ENCODE measurements around the gene DOCK7. TPM values are rescaled to one million over a fixed set of nuclear protein-coding genes. Genes with fewer than 3 reads are reported as not detected.

DOCK7 gene
- total and polyA plus RNA-seq, 12 donors: 3.5 to 17.1 (median 11.2) TPM

GRCh38 chr1:62508187-62508758 is 179.9 kb downstream of the DOCK7 start:
- Histone ChIP-seq H3K27ac (no peak overlapping the region), H3K9me3 (no peaks in the 10 kb centered on the region), H3K4me3 (no peak overlapping the region), H3K4me1 (no peaks in the 10 kb centered on the region), H3K36me3 (peaks cover 0 to 55% (median 0%) of the 10 kb centered on the region in 9 donors), H3K27me3 (no peaks in the 10 kb centered on the region)
- peak in 8 of 9 donors; percentile 26 to 77 (median 62) for TF ChIP-seq CTCF (IDR thresholded peaks at IDR 0.05)
- peak in 1 of 2 donors; percentile 24 for DNase-seq
- 88 to 98% methylated on average over 1 of the region's 1 CpG for WGBS, 2 donors
- ATAC-seq: peak in 1 of 8 donors; percentile 29
- intact Hi-C loops (cut with DNase I): loop anchor here in 9 of 10 donors (2.0 to 5.0 kb wide), 2 partner anchors 239 kb away; no protein-coding TSS in a partner anchor

GRCh38 chr1:62500210-62500609 is 188.0 kb downstream of the DOCK7 start:
- H3K4me1 ChIP-seq: no peaks in the 10 kb centered on the region
- intact Hi-C loops (cut with DNase I): no loop called here
- TF ChIP-seq CTCF (IDR thresholded peaks at IDR 0.05): no peak
- H3K4me3 ChIP-seq: no peak overlapping the region
- no peaks in the 10 kb centered on the region for H3K27me3 ChIP-seq
- no peak overlapping the region for H3K27ac ChIP-seq
- peaks cover 0 to 24% (median 0%) of the 10 kb centered on the region in 9 donors for H3K36me3 ChIP-seq
- DNase-seq (no peak), ATAC-seq (no peak)
- H3K9me3 ChIP-seq: no peaks in the 10 kb centered on the region

GRCh38 chr1:62494137-62494536 is 194.0 kb downstream of the DOCK7 start:
- Histone ChIP-seq H3K36me3 (peaks cover 0 to 65% (median 0%) of the 10 kb centered on the region in 9 donors), H3K4me1 (no peaks in the 10 kb centered on the region), H3K4me3 (no peak overlapping the region), H3K27ac (no peak overlapping the region), H3K27me3 (no peaks in the 10 kb centered on the region), H3K9me3 (no peaks in the 10 kb centered on the region)
- no peak for DNase-seq
- no peak for ATAC-seq
- intact Hi-C loops (cut with DNase I): no loop called here
- 76 to 87% methylated on average over 4 of the region's 4 CpGs for WGBS, 2 donors
- no peak for TF ChIP-seq CTCF (IDR thresholded peaks at IDR 0.05)

GRCh38 chr1:62493656-62494055 is 194.5 kb downstream of the DOCK7 start:
- Histone ChIP-seq H3K4me1 (no peaks in the 10 kb centered on the region), H3K27ac (no peak overlapping the region), H3K4me3 (no peak overlapping the region), H3K36me3 (peaks cover 0 to 70% (median 0%) of the 10 kb centered on the region in 9 donors), H3K9me3 (no peaks in the 10 kb centered on the region), H3K27me3 (no peaks in the 10 kb centered on the region)
- WGBS, 2 donors: 98 to 100% methylated on average over 3 of the region's 3 CpGs
- intact Hi-C loops (cut with DNase I): no loop called here
- ATAC-seq: no peak
- no peak for DNase-seq
- no peak for TF ChIP-seq CTCF (IDR thresholded peaks at IDR 0.05)

Data from heart right ventricle (tissue), 16 donors.